B cell (primary cell): Measurements from ENCODE around the gene TFF1. TPM values are rescaled to one million over a fixed set of nuclear protein-coding genes. Genes with fewer than 3 reads are reported as not detected.

ENCODE experiments used
- ATAC-seq: fragments of 200-7000 bp; cut with Tn5 transposase; one replicate; pipeline ENCODE4 v1.10.0; 2021; ENCODE audit warnings: low read depth, mild to moderate bottlenecking, moderate number of reproducible peaks, moderate library complexity
- CTCF ChIA-PET: fragments of 350-600 bp; sonication (Branson Sonifier 250); formaldehyde crosslinking; loops from one replicate; lab custom pipeline; 2021; ENCODE audit warnings: antibody characterized with exemption, inconsistent platforms; lab: Charles Lee
- POLR2A ChIA-PET: fragments of 350-600 bp; sonication (Branson Sonifier 250); formaldehyde crosslinking; loops from one replicate; lab custom pipeline; 2021; ENCODE audit warnings: antibody characterized with exemption; lab: Charles Lee
- DNase-seq: peaks from one replicate; pipeline ENCODE4 v3.0.0; 2013
- H2AFZ ChIP-seq: 2 replicates; pipeline ENCODE4 v1.6.1; 2012; ENCODE audit warnings: mild to moderate bottlenecking, low read depth, low read length; ENCODE audit not compliant: insufficient read depth, poor library complexity, severe bottlenecking
- H3K27ac ChIP-seq, 2 donors: 1 replicate in 1 of 2; 2 replicates in 1 of 2; pipeline ENCODE4 v1.5.1; 2012 to 2013; ENCODE audit warnings: low read length in 2 of 2, mild to moderate bottlenecking in 2 of 2, moderate library complexity in 1 of 2
- H3K27me3 ChIP-seq, 4 experiments: fragments of 200-600 bp in 1 of 4; sonication (generic) in 1 of 4; replicated peaks in 1 of 4; 1 replicate in 2 of 4; 2 replicates in 2 of 4; pipeline versions ENCODE4 v1.6.1 to v1.7.0; 2013 to 2016; ENCODE audit warnings: low read length in 3 of 4, mild to moderate bottlenecking in 2 of 4, mixed read lengths in 1 of 4, moderate library complexity in 1 of 4; ENCODE audit not compliant: insufficient read depth in 4 of 4, control insufficient read depth in 3 of 4; ENCODE audit errors: control extremely low read depth in 1 of 4
- H3K36me3 ChIP-seq, 2 experiments: replicated peaks in 1 of 2; 1 replicate in 1 of 2; 2 replicates in 1 of 2; pipeline versions ENCODE4 v1.6.1 to v1.7.1; 2013; ENCODE audit warnings: low read length in 1 of 2; ENCODE audit not compliant: insufficient read depth in 2 of 2, control insufficient read depth in 1 of 2; ENCODE audit errors: control extremely low read depth in 1 of 2, extremely low read depth in 1 of 2
- H3K4me1 ChIP-seq, 2 donors: fragments of 200-600 bp in 1 of 2; sonication (generic) in 1 of 2; 1 replicate in 1 of 2; 2 replicates in 1 of 2; pipeline versions ENCODE4 v1.5.1 to v1.6.1; 2013 to 2017; ENCODE audit warnings: low read length in 2 of 2; ENCODE audit not compliant: control insufficient read depth in 2 of 2, insufficient read depth in 2 of 2
- H3K4me2 ChIP-seq: replicated peaks from 2 replicates; pipeline ENCODE3; 2012; ENCODE audit warnings: mild to moderate bottlenecking, low read depth, low read length; ENCODE audit not compliant: poor library complexity, severe bottlenecking
- H3K4me3 ChIP-seq, 5 experiments: fragments of 200-600 bp in 1 of 5; sonication (generic) in 1 of 5; 1 replicate in 3 of 5; 2 replicates in 2 of 5; pipeline versions ENCODE4 v1.5.1 to v1.7.0; 2011 to 2016; ENCODE audit warnings: low read length in 4 of 5, mild to moderate bottlenecking in 4 of 5, low read depth in 2 of 5, control low read depth in 1 of 5, moderate library complexity in 1 of 5; ENCODE audit not compliant: insufficient read depth in 1 of 5; ENCODE audit errors: control extremely low read depth in 1 of 5, extremely low read depth in 1 of 5
- H3K79me2 ChIP-seq: fragments of 200-600 bp; sonication (generic); one replicate; pipeline ENCODE4 v1.6.0; 2016; ENCODE audit warnings: low read length; ENCODE audit not compliant: control insufficient read depth, insufficient read depth
- H3K9ac ChIP-seq: fragments of 200-600 bp; sonication (generic); 2 replicates; pipeline ENCODE4 v1.6.1; 2017; ENCODE audit warnings: mild to moderate bottlenecking, low read length, moderate library complexity
- H3K9me3 ChIP-seq, 3 donors: one replicate each; pipeline versions ENCODE4 v1.6.1 to v1.7.1; 2013; ENCODE audit warnings: low read length in 2 of 3; ENCODE audit not compliant: control insufficient read depth in 2 of 3, insufficient read depth in 1 of 3; ENCODE audit errors: control extremely low read depth in 1 of 3
- H4K20me1 ChIP-seq: 2 replicates; pipeline ENCODE4 v1.6.0; 2012; ENCODE audit warnings: mild to moderate bottlenecking, low read length; ENCODE audit not compliant: insufficient read depth, control insufficient read depth, poor library complexity, severe bottlenecking
- H3K27ac Mint-ChIP-seq: one replicate; pipeline ENCODE4 v1.8.0; 2021; ENCODE audit warnings: mixed read lengths
- H3K27me3 Mint-ChIP-seq: one replicate; pipeline ENCODE4 v1.8.0; 2021; ENCODE audit warnings: mixed read lengths
- H3K4me1 Mint-ChIP-seq: one replicate; pipeline ENCODE4 v1.8.0; 2021; ENCODE audit warnings: mixed read lengths
- H3K4me3 Mint-ChIP-seq: one replicate; pipeline ENCODE4 v1.8.0; 2021; ENCODE audit warnings: mixed read lengths
- H3K9me3 Mint-ChIP-seq: one replicate; pipeline ENCODE4 v1.8.0; 2022; ENCODE audit warnings: mixed read lengths; ENCODE audit not compliant: insufficient read depth
- EZH2 ChIP-seq: IDR thresholded peaks from 2 replicates; pipeline ENCODE4 v1.6.1; 2012; ENCODE audit warnings: borderline replicate concordance, low read depth, mild to moderate bottlenecking, moderate library complexity, low read length; ENCODE audit not compliant: insufficient read depth, poor library complexity, severe bottlenecking
- WGBS: methylation state at CpG from one replicate; pipeline ENCODE4 v1.1.5; 2013; ENCODE audit warnings: missing lambda C conversion rate; ENCODE audit not compliant: insufficient coverage; 5-methylcytosine and 5-hydroxymethylcytosine counted together
- intact Hi-C: fragments of 100-400 bp; cut with micrococcal nuclease; formaldehyde crosslinking; loops from one replicate; pipeline ENCODE4 v1.10.0; 2022
- polyA plus RNA-seq: library from polyadenylated mRNA; depleted of rRNA; stranded (reverse); fragments of >200 nt; gene quantifications from 2 replicates; pipeline ENCODE4 v1.2.3, GENCODE V29; 2012
- total RNA-seq, 2 donors: library from RNA; stranded (reverse); fragments of 120-200 nt in 1 of 2; gene quantifications; 1 replicate in 1 of 2; 2 replicates in 1 of 2; pipeline versions ENCODE4 v1.2.3 to v1.2.4, GENCODE V29; 2013 to 2022
- TF ChIP-seq, protein P1 (sequence below): fragments of 200-600 bp; IDR thresholded peaks from one replicate; pipeline ENCODE4 v1.8.0; 2022; ENCODE audit warnings: antibody characterized with exemption, mild to moderate bottlenecking

TFF1 gene
- total and polyA plus RNA-seq, 2 donors (not counting 1 experiment from before 2014, with no cell fraction given) = not detected

DNA sequence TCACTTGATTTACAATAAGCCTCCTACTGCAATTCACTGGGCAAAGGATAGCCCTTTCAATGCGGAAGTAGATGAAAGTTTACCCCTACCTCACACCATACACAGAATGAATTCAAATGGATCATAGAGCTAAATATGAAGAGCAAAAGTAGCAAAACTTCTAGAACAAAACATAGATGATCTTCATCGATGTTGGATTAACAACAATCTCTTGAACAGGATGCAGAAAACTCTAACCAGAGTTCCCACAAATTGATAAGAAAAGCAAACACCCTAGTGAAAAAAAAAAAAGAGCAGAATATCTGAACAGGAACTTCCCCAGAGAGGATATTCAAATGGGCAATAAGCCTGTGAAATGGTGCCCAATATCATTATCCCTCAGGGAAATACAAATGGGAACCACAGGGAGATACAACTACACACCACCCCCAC lies 35.5 kb upstream of the TFF1 start:
- WGBS = 83% methylated on average over 1 of the region's 2 CpGs
- no peak overlapping the region for H3K27ac Mint-ChIP-seq
- ATAC-seq (no peak), DNase-seq (no peak)
- no peak for TF ChIP-seq EZH2
- TF ChIP-seq, protein P1, sequence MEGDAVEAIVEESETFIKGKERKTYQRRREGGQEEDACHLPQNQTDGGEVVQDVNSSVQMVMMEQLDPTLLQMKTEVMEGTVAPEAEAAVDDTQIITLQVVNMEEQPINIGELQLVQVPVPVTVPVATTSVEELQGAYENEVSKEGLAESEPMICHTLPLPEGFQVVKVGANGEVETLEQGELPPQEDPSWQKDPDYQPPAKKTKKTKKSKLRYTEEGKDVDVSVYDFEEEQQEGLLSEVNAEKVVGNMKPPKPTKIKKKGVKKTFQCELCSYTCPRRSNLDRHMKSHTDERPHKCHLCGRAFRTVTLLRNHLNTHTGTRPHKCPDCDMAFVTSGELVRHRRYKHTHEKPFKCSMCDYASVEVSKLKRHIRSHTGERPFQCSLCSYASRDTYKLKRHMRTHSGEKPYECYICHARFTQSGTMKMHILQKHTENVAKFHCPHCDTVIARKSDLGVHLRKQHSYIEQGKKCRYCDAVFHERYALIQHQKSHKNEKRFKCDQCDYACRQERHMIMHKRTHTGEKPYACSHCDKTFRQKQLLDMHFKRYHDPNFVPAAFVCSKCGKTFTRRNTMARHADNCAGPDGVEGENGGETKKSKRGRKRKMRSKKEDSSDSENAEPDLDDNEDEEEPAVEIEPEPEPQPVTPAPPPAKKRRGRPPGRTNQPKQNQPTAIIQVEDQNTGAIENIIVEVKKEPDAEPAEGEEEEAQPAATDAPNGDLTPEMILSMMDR = no peak
- H3K9me3 ChIP-seq = peaks cover 0 to 3% (median 2%) of the 10 kb centered on the region in 3 donors
- no peak overlapping the region for H2AFZ ChIP-seq
- intact Hi-C loops = no loop called here
- POLR2A ChIA-PET = no interaction called here
- peaks cover 22% of the 10 kb centered on the region for H3K4me1 Mint-ChIP-seq
- H3K27me3 Mint-ChIP-seq = peaks cover 2% of the 10 kb centered on the region
- H4K20me1 ChIP-seq = no peaks in the 10 kb centered on the region
- H3K4me2 ChIP-seq = no peak overlapping the region
- no peaks in the 10 kb centered on the region for H3K36me3 ChIP-seq
- no peak overlapping the region for H3K27ac ChIP-seq
- H3K4me3 ChIP-seq = no peak overlapping the region
- CTCF ChIA-PET = interaction anchor here (1.1 kb wide), 1 partner anchor 14 kb away, joined by 3 read pairs; no protein-coding TSS in a partner anchor
- peaks cover 9% of the 10 kb centered on the region for H3K9me3 Mint-ChIP-seq
- peaks cover 0 to 2% (median 0%) of the 10 kb centered on the region in 4 experiments for H3K27me3 ChIP-seq
- no peak overlapping the region for H3K9ac ChIP-seq
- peaks cover 4 to 5% of the 10 kb centered on the region in 2 donors for H3K4me1 ChIP-seq
- H3K79me2 ChIP-seq = no peaks in the 10 kb centered on the region
- no peak overlapping the region for H3K4me3 Mint-ChIP-seq

GRCh38 chr21:42401154-42401553 lies 34.8 kb upstream of the TFF1 start:
- Histone ChIP-seq H3K4me3 (no peak overlapping the region), H3K4me1 (peaks cover 4 to 5% of the 10 kb centered on the region in 2 donors), H3K79me2 (no peaks in the 10 kb centered on the region), H4K20me1 (no peaks in the 10 kb centered on the region), H2AFZ (no peak overlapping the region), H3K36me3 (no peaks in the 10 kb centered on the region), H3K9me3 (peaks cover 0 to 3% (median 2%) of the 10 kb centered on the region in 3 donors), H3K9ac (no peak overlapping the region), H3K4me2 (no peak overlapping the region), H3K27me3 (peaks cover 0 to 2% (median 0%) of the 10 kb centered on the region in 4 experiments), H3K27ac (no peak overlapping the region)
- CTCF ChIA-PET = interaction anchor here (1.1 kb wide), 2 partner anchors 8 to 14 kb away, joined by 3 read pairs; no protein-coding TSS in a partner anchor
- no peak overlapping the region for H3K4me3 Mint-ChIP-seq
- H3K4me1 Mint-ChIP-seq = peaks cover 22% of the 10 kb centered on the region
- DNase-seq (no peak), ATAC-seq (no peak)
- intact Hi-C loops = no loop called here
- no peak overlapping the region for H3K27ac Mint-ChIP-seq
- POLR2A ChIA-PET = no interaction called here
- peaks cover 9% of the 10 kb centered on the region for H3K9me3 Mint-ChIP-seq
- 100% methylated on average over 1 of the region's 3 CpGs for whole genome bisulfite sequencing
- peaks cover 2% of the 10 kb centered on the region for H3K27me3 Mint-ChIP-seq
- no peak for TF ChIP-seq EZH2
- TF ChIP-seq, protein P1 = no peak
